NAMALWA (cell line): Measurements from ENCODE around the gene IP6K1.
"Not testable (repeated sequence)": the region's sequence is repeated elsewhere in the genome, so short reads cannot be mapped to it uniquely, and the experiment has no call there.

ENCODE experiments used
- DNase-seq: peaks from one replicate; pipeline ENCODE4 v3.0.0-alpha.2; 2015; ENCODE audit warnings: low spot score

IP6K1 gene

GRCh38 chr3:49711489-49711888 is 74.9 kb downstream of the IP6K1 start:
- DNase-seq: no peak

GRCh38 chr3:49709852-49710251 is 76.5 kb downstream of the IP6K1 start:
- no peak for DNase-seq

GRCh38 chr3:49707113-49707480 is 79.2 kb downstream of the IP6K1 start:
- no peak for DNase-seq

- no peak for DNase-seq
These were observed 79.8 kb downstream of the IP6K1 start for GRCh38 chr3:49706456-49707112.

GRCh38 chr3:49705390-49705960 is 80.9 kb downstream of the IP6K1 start:
- DNase-seq: no peak

- no peak for DNase-seq
These were observed 81.7 kb downstream of the IP6K1 start for GRCh38 chr3:49704629-49705028.

GRCh38 chr3:49703956-49704355 is 82.4 kb downstream of the IP6K1 start:
- no peak for DNase-seq

GRCh38 chr3:49703443-49703927 is 82.9 kb downstream of the IP6K1 start:
- DNase-seq: peak; percentile 75

GRCh38 chr3:49702672-49703071 is 83.7 kb downstream of the IP6K1 start:
- DNase-seq: no peak

- no peak for DNase-seq
These were observed 84.8 kb downstream of the IP6K1 start for GRCh38 chr3:49701388-49702077.

GRCh38 chr3:49700453-49701128 is 85.8 kb downstream of the IP6K1 start:
- no peak for DNase-seq

GRCh38 chr3:49700014-49700413 is 86.3 kb downstream of the IP6K1 start:
- no peak for DNase-seq

- DNase-seq: no peak
These were observed 86.9 kb downstream of the IP6K1 start for GRCh38 chr3:49699281-49699979.

GRCh38 chr3:49695350-49696015 is 90.9 kb downstream of the IP6K1 start:
- DNase-seq: not testable (repeated sequence)

GRCh38 chr3:49694409-49695070 is 91.8 kb downstream of the IP6K1 start:
- not testable (repeated sequence) for DNase-seq

- not testable (repeated sequence) for DNase-seq
These were observed 94.9 kb downstream of the IP6K1 start for GRCh38 chr3:49691481-49691880.

GRCh38 chr3:49690856-49691255 is 95.5 kb downstream of the IP6K1 start:
- not testable (repeated sequence) for DNase-seq

- not testable (repeated sequence) for DNase-seq
These were observed 96.3 kb downstream of the IP6K1 start for GRCh38 chr3:49689908-49690624.

GRCh38 chr3:49689046-49689907 is 97.1 kb downstream of the IP6K1 start, which contains the start of the genes MST1 and RNF123:
MST1 (minus strand) TSS chr3:49689474; CDS start chr3:49688691, 783 bp downstream.
RNF123 (plus strand) TSS chr3:49689557; CDS start chr3:49691166, 1,609 bp downstream.
- peak; percentile 80 for DNase-seq
